A549 (cell line): ENCODE results near the gene TMEM88. TPM values are rescaled to one million over a fixed set of nuclear protein-coding genes. Genes with fewer than 3 reads are reported as not detected.

Source experiments
- ATAC-seq, 2 experiments: fragments of 200-7000 bp in 1 of 2; fragments of >200 bp in 1 of 2; cut with Nextera tagmentation in 1 of 2; cut with Tn5 transposase in 1 of 2; 3 replicates each; pipeline versions ENCODE4 v1.8.0 to v1.9.1; 2018 to 2020; ENCODE audit warnings: mild to moderate bottlenecking in 1 of 2, moderate library complexity in 1 of 2
- CTCF ChIA-PET: fragments of 300-600 bp; sonication (Branson Sonifier 250); formaldehyde crosslinking; extraction: SDS; loops from one replicate; lab custom pipeline; 2021; ENCODE audit warnings: antibody characterized with exemption, inconsistent platforms; lab: Yijun Ruan, JAX
- POLR2A ChIA-PET: fragments of 350-600 bp; formaldehyde crosslinking; extraction: SDS; loops from one replicate; lab custom pipeline; 2021; ENCODE audit warnings: antibody characterized with exemption, inconsistent platforms; lab: Yijun Ruan, JAX
- DNase-seq, 2 experiments: peaks; one replicate each; pipeline versions ENCODE4 v3.0.0 to v3.0.0-alpha.2; 2011 to 2016; ENCODE audit warnings: low read depth in 1 of 2, low spot score in 1 of 2
- FAIRE-seq: peaks from 2 replicates; lab custom pipeline; 2011; peaks lifted over from hg19 to GRCh38; lab: Jason Lieb, UNC
- H3K27ac ChIP-seq, 2 experiments: fragments of >200 bp; sonication (Bioruptor Twin); formaldehyde crosslinking; 3 replicates each; pipeline ENCODE4 v1.5.1; 2016 to 2017
- H3K4me1 ChIP-seq: fragments of >200 bp; sonication (Bioruptor Twin); formaldehyde crosslinking; 3 replicates; pipeline ENCODE4 v1.6.1; 2016
- H3K4me2 ChIP-seq: fragments of >200 bp; sonication (Bioruptor Twin); formaldehyde crosslinking; 3 replicates; pipeline ENCODE4 v1.6.1; 2016
- H3K4me3 ChIP-seq: fragments of >200 bp; sonication (Bioruptor Twin); formaldehyde crosslinking; 3 replicates; pipeline ENCODE4 v1.5.1; 2016
- H3K9me3 ChIP-seq: fragments of >200 bp; sonication (Bioruptor Twin); formaldehyde crosslinking; 3 replicates; pipeline ENCODE4 v1.6.1; 2016
- ATOH8 ChIP-seq: fragments of 250-450 bp; sonication (Bioruptor Pico); IDR thresholded peaks from 2 replicates; pipeline ENCODE4 v1.5.0; 2020; ENCODE audit warnings: low read depth, mild to moderate bottlenecking, moderate library complexity
- BHLHE40 ChIP-seq: IDR thresholded peaks from 2 replicates; pipeline ENCODE4 v1.6.1; 2012; ENCODE audit warnings: low read depth, low read length, inconsistent platforms
- CEBPB ChIP-seq, 2 experiments: fragments of >200 bp in 1 of 2; sonication (Bioruptor Twin) in 1 of 2; formaldehyde crosslinking in 1 of 2; IDR thresholded peaks; 2 replicates each; pipeline ENCODE4 v1.6.1; 2012 to 2016
- CHD2 ChIP-seq: fragments of 150-350 bp; IDR thresholded peaks from 2 replicates; pipeline ENCODE4 v1.6.1; 2014; ENCODE audit warnings: low read length; ENCODE audit not compliant: partially characterized antibody
- EHMT2 ChIP-seq: fragments of 200-600 bp; sonication (generic); IDR thresholded peaks from 2 replicates; pipeline ENCODE4 v1.6.1; 2016; ENCODE audit warnings: antibody characterized with exemption, low read depth, mild to moderate bottlenecking, moderate library complexity
- EP300 ChIP-seq, 2 experiments: fragments of >200 bp; sonication (Bioruptor Twin); formaldehyde crosslinking; IDR thresholded peaks; 2 replicates in 1 of 2; 3 replicates in 1 of 2; pipeline ENCODE4 v1.6.1; 2016 to 2017
- FOSB ChIP-seq: fragments of 250-450 bp; sonication (Bioruptor Pico); IDR thresholded peaks from 2 replicates; pipeline ENCODE4 v1.5.0; 2020; ENCODE audit warnings: mild to moderate bottlenecking, moderate library complexity
- FOSL2 ChIP-seq, 2 experiments: fragments of 450-650 bp in 1 of 2; fragments of >200 bp in 1 of 2; sonication (Bioruptor Twin) in 1 of 2; formaldehyde crosslinking; IDR thresholded peaks; 2 replicates each; pipeline versions ENCODE4 v1.5.0 to v1.6.1; 2016 to 2020; ENCODE audit warnings: mild to moderate bottlenecking in 1 of 2, moderate library complexity in 1 of 2
- FOXS1 ChIP-seq: fragments of 250-450 bp; sonication (Bioruptor Pico); IDR thresholded peaks from 2 replicates; pipeline ENCODE4 v1.5.0; 2020; ENCODE audit warnings: mild to moderate bottlenecking, moderate library complexity
- GATA3 ChIP-seq: IDR thresholded peaks from 2 replicates; pipeline ENCODE4 v1.6.1; 2012; ENCODE audit warnings: borderline replicate concordance
- HES2 ChIP-seq: fragments of >200 bp; sonication (Bioruptor Twin); formaldehyde crosslinking; IDR thresholded peaks from 2 replicates; pipeline ENCODE4 v1.6.1; 2016
- HOXA7 ChIP-seq: fragments of 250-450 bp; sonication (Bioruptor Pico); IDR thresholded peaks from 2 replicates; pipeline ENCODE4 v1.5.0; 2020; ENCODE audit warnings: mild to moderate bottlenecking, moderate library complexity
- HOXB13 ChIP-seq: fragments of 250-450 bp; sonication (Bioruptor Pico); IDR thresholded peaks from 2 replicates; pipeline ENCODE4 v1.5.0; 2020; ENCODE audit warnings: low read depth, mild to moderate bottlenecking, moderate library complexity
- JUNB ChIP-seq: fragments of >200 bp; sonication (Bioruptor Twin); formaldehyde crosslinking; IDR thresholded peaks from 2 replicates; pipeline ENCODE4 v1.6.1; 2016
- MAFK ChIP-seq: fragments of 450-650 bp; IDR thresholded peaks from 2 replicates; pipeline ENCODE4 v1.6.1; 2014; ENCODE audit not compliant: partially characterized antibody
- MAX ChIP-seq: IDR thresholded peaks from 2 replicates; pipeline ENCODE4 v1.6.1; 2012
- MYC ChIP-seq: IDR thresholded peaks from 2 replicates; pipeline ENCODE4 v1.6.1; 2012; ENCODE audit warnings: mild to moderate bottlenecking, inconsistent platforms, low read length, improper control_type of control experiment, borderline replicate concordance
- NPAS2 ChIP-seq: fragments of 250-450 bp; sonication (Bioruptor Pico); IDR thresholded peaks from 2 replicates; pipeline ENCODE4 v1.8.0; 2022; ENCODE audit warnings: mild to moderate bottlenecking, moderate library complexity, borderline replicate concordance
- NR3C1 ChIP-seq: fragments of >200 bp; sonication (Bioruptor Twin); formaldehyde crosslinking; IDR thresholded peaks from 3 replicates; pipeline ENCODE4 v1.6.1; 2017
- PHF8 ChIP-seq: fragments of 200-600 bp; sonication (generic); IDR thresholded peaks from 2 replicates; pipeline ENCODE4 v1.6.1; 2016; ENCODE audit warnings: low read depth, mild to moderate bottlenecking, antibody characterized with exemption, moderate library complexity, borderline replicate concordance
- POLR2A ChIP-seq: IDR thresholded peaks from 2 replicates; pipeline ENCODE4 v1.6.1; 2012; ENCODE audit warnings: mild to moderate bottlenecking, low read length
- POLR2AphosphoS2 ChIP-seq: conservative IDR thresholded peaks from 2 replicates; pipeline ENCODE4 v1.6.1; 2012; ENCODE audit warnings: low read length, improper control_type of control experiment, inconsistent platforms
- RAD21 ChIP-seq, 2 experiments: fragments of >200 bp in 1 of 2; sonication (Bioruptor Twin) in 1 of 2; formaldehyde crosslinking in 1 of 2; IDR thresholded peaks in 1 of 2; conservative IDR thresholded peaks in 1 of 2; 2 replicates in 1 of 2; 3 replicates in 1 of 2; pipeline ENCODE4 v1.6.1; 2012 to 2018; ENCODE audit warnings: inconsistent platforms in 1 of 2
- RARB ChIP-seq: fragments of 250-450 bp; sonication (Bioruptor Pico); IDR thresholded peaks from 2 replicates; pipeline ENCODE4 v1.8.0; 2021; ENCODE audit warnings: mild to moderate bottlenecking, moderate library complexity
- RCOR1 ChIP-seq: fragments of 150-350 bp; IDR thresholded peaks from 2 replicates; pipeline ENCODE4 v1.6.1; 2014; ENCODE audit warnings: antibody characterized with exemption, low read length, low read depth
- ZC3H11A ChIP-seq: fragments of 450-650 bp; IDR thresholded peaks from 2 replicates; pipeline ENCODE4 v1.6.1; 2014; ENCODE audit warnings: antibody characterized with exemption, mild to moderate bottlenecking
- ZFP36 ChIP-seq: fragments of 450-650 bp; IDR thresholded peaks from 2 replicates; pipeline ENCODE4 v1.6.1; 2014; ENCODE audit warnings: borderline replicate concordance; ENCODE audit not compliant: partially characterized antibody
- ZSCAN20 ChIP-seq: fragments of 250-450 bp; sonication (Bioruptor Pico); IDR thresholded peaks from 2 replicates; pipeline ENCODE4 v1.8.0; 2022; ENCODE audit warnings: mild to moderate bottlenecking, moderate library complexity
- WGBS: methylation state at CpG from one replicate; pipeline ENCODE4 v1.1.6; 2017; ENCODE audit errors: missing lambda C conversion rate; 5-methylcytosine and 5-hydroxymethylcytosine counted together
- polyA plus RNA-seq, 4 experiments: library from polyadenylated mRNA; depleted of rRNA in 3 of 4; stranded (reverse); fragments of >200 nt; fragmentation: RNase III in 1 of 4; extraction: RNeasy Plus Mini Kit Qiagen cat#74134 plus additional on column Dnase treatment in 1 of 4; gene quantifications; 2 replicates in 3 of 4; 3 replicates in 1 of 4; pipeline ENCODE4 v1.2.3, GENCODE V29; 2011 to 2017

TMEM88 gene
- polyA plus RNA-seq, 2 of the 4 experiments (the other 2 are of a cell fraction), result 0.17 to 0.48 TPM

- ATAC-seq (no peak), DNase-seq (no peak), FAIRE-seq (no peak)
- Histone ChIP-seq H3K4me3 (no peak overlapping the region), H3K27ac (no peak overlapping the region), H3K4me2 (no peak overlapping the region), H3K4me1 (peaks cover 23% of the 10 kb centered on the region), H3K9me3 (no peaks in the 10 kb centered on the region)
- POLR2A ChIA-PET, result no interaction called here
- CTCF ChIA-PET, result interaction anchor here (0.7 to 25.1 kb wide), 3 partner anchors 24 to 163 kb away, joined by 4 to 677 read pairs (median 12); partner anchors contain the start of gene KDM6B
- 90% methylated on average over 21 of the region's 21 CpGs for WGBS
- TF ChIP-seq HOXB13 (CRISPR knock-in tag) (no peak), HES2 (no peak)
Observed at GRCh38 chr17:7853691-7854038, 1.2 kb upstream of the TMEM88 start.

GRCh38 chr17:7854078-7854777 is 638 bp upstream of the TMEM88 start:
- Histone ChIP-seq H3K27ac (no peak overlapping the region), H3K4me3 (no peak overlapping the region), H3K9me3 (no peaks in the 10 kb centered on the region), H3K4me1 (peaks cover 29% of the 10 kb centered on the region), H3K4me2 (no peak overlapping the region)
- CTCF ChIA-PET, result interaction anchor here (1.8 to 25.1 kb wide), 2 partner anchors 24 to 111 kb away, joined by 12 to 677 read pairs; partner anchors contain the start of gene KDM6B
- DNase-seq (no peak), FAIRE-seq (no peak), ATAC-seq (no peak)
- 88% methylated on average over 31 of the region's 31 CpGs for WGBS
- TF ChIP-seq MAX (no peak), PHF8 (no peak)
- POLR2A ChIA-PET, result no interaction called here

- TF ChIP-seq EHMT2 (no peak), ZC3H11A (no peak), POLR2A (no peak), EP300 (IDR thresholded peaks at IDR 0.05) (no peak), MAFK (no peak), CHD2 (no peak), RARB (CRISPR knock-in tag) (no peak), RAD21 (conservative IDR thresholded peaks at IDR 0.05 in 1 of 2, IDR thresholded peaks at IDR 0.05 in 1 of 2) (no peak)
- peak overlapping the region; percentile 69; the same call in 2 of the 3 replicates for H3K4me3 ChIP-seq
Observed at GRCh38 chr17:7855660-7856010, 769 bp downstream of the TMEM88 start.

GRCh38 chr17:7856011-7856810 is 1.3 kb downstream of the TMEM88 start:
- no peak for FAIRE-seq
- H3K27ac ChIP-seq, result peak overlapping the region; percentile 91 to 98
- peak overlapping the region; percentile 69 for H3K4me3 ChIP-seq
- H3K9me3 ChIP-seq, result no peaks in the 10 kb centered on the region
- ChIA-PET POLR2A (interaction anchor here (0.6 to 2.7 kb wide), 22 partner anchors 10 to 372 kb away, joined by 3 to 65 read pairs (median 5); partner anchors contain the start of genes CHD3, CNTROB, KDM6B and POLR2A), CTCF (interaction anchor here (1.0 to 2.9 kb wide), 14 partner anchors 11 to 143 kb away, joined by 3 to 48 read pairs (median 10); partner anchors contain the start of gene KDM6B)
- H3K4me1 ChIP-seq, result peaks cover 29% of the 10 kb centered on the region
- no peak; a peak in 2 of 6 replicates for ATAC-seq
- peak overlapping the region; percentile 99 for H3K4me2 ChIP-seq
- WGBS, result 33% methylated on average over 29 of the region's 29 CpGs
- no peak for DNase-seq
- TF ChIP-seq FOSL2 (IDR thresholded peaks at IDR 0.05) (no peak), FOSL2 (CRISPR knock-in tag; IDR thresholded peaks at IDR 0.05) (no peak), RAD21 (conservative IDR thresholded peaks at IDR 0.05 in 1 of 2, IDR thresholded peaks at IDR 0.05 in 1 of 2) (no peak), GATA3 (no peak; the same call in 1 of the 2 replicates), NPAS2 (CRISPR knock-in tag) (no peak), CEBPB (IDR thresholded peaks at IDR 0.05) (no peak), RCOR1 (no peak), FOSB (CRISPR knock-in tag) (0 out of 2 replicates have a peak, but pooled peaks have one; percentile 57), POLR2A (0 out of 2 replicates have a peak, but pooled peaks have one; percentile 1), HOXA7 (CRISPR knock-in tag) (no peak), MYC (no peak), ZFP36 (no peak), POLR2AphosphoS2 (peak; percentile 82; the same call in 1 of the 2 replicates), FOXS1 (no peak), ATOH8 (CRISPR knock-in tag) (0 out of 2 replicates have a peak, but pooled peaks have one; percentile 16), JUNB (no peak), BHLHE40 (no peak), NR3C1 (no peak), ZSCAN20 (CRISPR knock-in tag) (no peak)

More at GRCh38 chr17:7855660-7856010, 769 bp downstream of the TMEM88 start:
- DNase-seq (no peak), ATAC-seq (no peak), FAIRE-seq (no peak)
- peak overlapping the region in 1 of 2 experiments; percentile 91; a peak in 3 of 6 replicates for H3K27ac ChIP-seq
- WGBS, result 79% methylated on average over 15 of the region's 15 CpGs
- H3K4me1 ChIP-seq, result peaks cover 30% of the 10 kb centered on the region
- ChIA-PET POLR2A (interaction anchor here (0.9 to 2.7 kb wide), 2 partner anchors 13 to 20 kb away, joined by 6 to 65 read pairs; no protein-coding TSS in a partner anchor), CTCF (interaction anchor here (2.0 to 2.9 kb wide), 8 partner anchors 10 to 134 kb away, joined by 9 to 48 read pairs (median 18); partner anchors contain the start of gene KDM6B)
- H3K4me2 ChIP-seq, result peak overlapping the region; percentile 99
- H3K9me3 ChIP-seq, result no peaks in the 10 kb centered on the region
